IMR-90 (cell line): ENCODE results near the gene RNF14. TPM values are rescaled to one million over a fixed set of nuclear protein-coding genes. Genes with fewer than 3 reads are reported as not detected.

Experiments used
- ATAC-seq: fragments of 200-7000 bp; cut with Tn5 transposase; 2 replicates; pipeline ENCODE4 v1.9.1; 2020; ENCODE audit warnings: low read depth, mild to moderate bottlenecking, moderate library complexity
- BruUV-seq: library from RNA; stranded (reverse); fragments of 400-500 nt; replicated peaks from 2 replicates; lab custom pipeline; 2021; lab: Mats Ljungman, UMichigan
- CTCF ChIA-PET: fragments of 300-600 bp; formaldehyde crosslinking; extraction: SDS; loops from one replicate; lab custom pipeline; 2021; ENCODE audit warnings: antibody characterized with exemption; lab: Yijun Ruan, JAX
- POLR2A ChIA-PET: fragments of 300-600 bp; sonication (Branson Sonifier 250); formaldehyde crosslinking; loops from one replicate; lab custom pipeline; 2022; ENCODE audit warnings: antibody characterized with exemption; ENCODE audit not compliant: unreplicated experiment; lab: Charles Lee
- DNase-seq: peaks from one replicate; pipeline ENCODE4 v3.0.0; 2013
- H2AFZ ChIP-seq: replicated peaks from 2 replicates; pipeline ENCODE3; 2013; ENCODE audit warnings: low read length, mild to moderate bottlenecking; ENCODE audit not compliant: poor library complexity
- H2AK5ac ChIP-seq: 2 replicates; pipeline ENCODE4 v1.6.1; 2013; ENCODE audit warnings: low read depth, low read length, inconsistent platforms
- H2AK9ac ChIP-seq: replicated peaks from 2 replicates; pipeline ENCODE3; 2013; ENCODE audit warnings: mild to moderate bottlenecking, low read depth, low read length, moderate library complexity; ENCODE audit not compliant: poor library complexity
- H2BK120ac ChIP-seq: 2 replicates; pipeline ENCODE4 v1.6.1; 2013; ENCODE audit warnings: low read depth, low read length, inconsistent platforms
- H2BK15ac ChIP-seq: 3 replicates; pipeline ENCODE4 v1.6.1; 2013; ENCODE audit warnings: low read depth, low read length, inconsistent platforms
- H2BK20ac ChIP-seq: 2 replicates; pipeline ENCODE4 v1.6.1; 2013; ENCODE audit warnings: low read depth, mild to moderate bottlenecking, inconsistent platforms, low read length, moderate library complexity
- H2BK5ac ChIP-seq: 2 replicates; pipeline ENCODE4 v1.6.1; 2013; ENCODE audit warnings: mild to moderate bottlenecking, low read depth, low read length, inconsistent platforms; ENCODE audit not compliant: poor library complexity, severe bottlenecking
- H3K14ac ChIP-seq: replicated peaks from 2 replicates; pipeline ENCODE4 v1.6.1; 2013; ENCODE audit warnings: low read depth, low read length, inconsistent platforms
- H3K18ac ChIP-seq: 2 replicates; pipeline ENCODE4 v1.6.1; 2013; ENCODE audit warnings: low read depth, low read length, control low read depth
- H3K23ac ChIP-seq: 2 replicates; pipeline ENCODE4 v1.6.1; 2013; ENCODE audit warnings: low read depth, low read length, inconsistent platforms
- H3K27ac ChIP-seq: 2 replicates; pipeline ENCODE4 v1.5.1; 2013; ENCODE audit warnings: mild to moderate bottlenecking, control low read depth, low read length; ENCODE audit not compliant: insufficient read depth
- H3K27me3 ChIP-seq: 2 replicates; pipeline ENCODE4 v1.6.1; 2013; ENCODE audit warnings: low read length; ENCODE audit not compliant: control insufficient read depth, insufficient read depth
- H3K36me3 ChIP-seq: 2 replicates; pipeline ENCODE4 v1.6.1; 2013; ENCODE audit warnings: low read length, mixed read lengths; ENCODE audit not compliant: control insufficient read depth, insufficient read depth
- H3K4ac ChIP-seq: 2 replicates; pipeline ENCODE4 v1.6.1; 2013; ENCODE audit warnings: low read depth, low read length, inconsistent platforms
- H3K4me1 ChIP-seq: 2 replicates; pipeline ENCODE4 v1.6.1; 2013; ENCODE audit warnings: low read length, mixed read lengths; ENCODE audit not compliant: control insufficient read depth, insufficient read depth
- H3K4me2 ChIP-seq: 2 replicates; pipeline ENCODE4 v1.6.1; 2013; ENCODE audit warnings: low read depth, mild to moderate bottlenecking, control low read depth, low read length, moderate library complexity
- H3K4me3 ChIP-seq: 2 replicates; pipeline ENCODE4 v1.5.1; 2013; ENCODE audit warnings: low read depth, mild to moderate bottlenecking, control low read depth, low read length, moderate library complexity; ENCODE audit not compliant: insufficient read depth
- H3K56ac ChIP-seq: 2 replicates; pipeline ENCODE4 v1.6.1; 2013; ENCODE audit warnings: low read length, inconsistent platforms; ENCODE audit not compliant: insufficient read depth; ENCODE audit errors: extremely low read depth
- H3K79me1 ChIP-seq, 2 experiments: 2 replicates each; pipeline ENCODE4 v1.6.1; 2013; ENCODE audit warnings: low read length in 2 of 2, inconsistent platforms in 1 of 2, low read depth in 1 of 2
- H3K9ac ChIP-seq: 2 replicates; pipeline ENCODE4 v1.6.1; 2013; ENCODE audit warnings: low read depth, low read length, control low read depth
- H3K9me1 ChIP-seq: 2 replicates; pipeline ENCODE4 v1.6.1; 2013; ENCODE audit warnings: low read length, inconsistent platforms; ENCODE audit not compliant: insufficient read depth
- H3K9me3 ChIP-seq: 2 replicates; pipeline ENCODE4 v1.6.1; 2013; ENCODE audit warnings: low read length; ENCODE audit not compliant: control insufficient read depth, insufficient read depth
- H4K20me1 ChIP-seq: 2 replicates; pipeline ENCODE4 v1.6.1; 2013; ENCODE audit warnings: low read length, inconsistent platforms; ENCODE audit not compliant: insufficient read depth
- H4K5ac ChIP-seq: 2 replicates; pipeline ENCODE4 v1.6.1; 2013; ENCODE audit warnings: mild to moderate bottlenecking, low read depth, low read length, control low read depth
- H4K8ac ChIP-seq, 2 experiments: 2 replicates each; pipeline ENCODE4 v1.6.1; 2013; ENCODE audit warnings: low read depth in 2 of 2, low read length in 2 of 2, control low read depth in 1 of 2, inconsistent platforms in 1 of 2
- H4K91ac ChIP-seq: 2 replicates; pipeline ENCODE4 v1.6.1; 2013; ENCODE audit warnings: low read depth, low read length, inconsistent platforms; ENCODE audit not compliant: insufficient read depth
- BHLHE40 ChIP-seq: fragments of 150-350 bp; IDR thresholded peaks from 2 replicates; pipeline ENCODE4 v1.6.1; 2016; ENCODE audit warnings: mild to moderate bottlenecking, low read depth, low read length
- CEBPB ChIP-seq: IDR thresholded peaks from 2 replicates; pipeline ENCODE4 v1.6.1; 2012; ENCODE audit warnings: low read depth, low read length, improper control_type of control experiment
- CHD1 ChIP-seq: IDR thresholded peaks from 2 replicates; pipeline ENCODE4 v1.6.1; 2012; ENCODE audit warnings: low read depth, low read length, improper control_type of control experiment
- FOS ChIP-seq: fragments of 150-350 bp; IDR thresholded peaks from 2 replicates; pipeline ENCODE4 v1.6.1; 2016; ENCODE audit warnings: low read depth, low read length
- MAFK ChIP-seq: IDR thresholded peaks from 2 replicates; pipeline ENCODE4 v1.6.1; 2012; ENCODE audit warnings: low read depth, low read length, improper control_type of control experiment
- MXI1 ChIP-seq: IDR thresholded peaks from 2 replicates; pipeline ENCODE4 v1.6.1; 2012; ENCODE audit warnings: low read depth, mild to moderate bottlenecking, low read length, moderate library complexity, borderline replicate concordance
- RAD21 ChIP-seq: IDR thresholded peaks from 2 replicates; pipeline ENCODE4 v1.6.1; 2012; ENCODE audit warnings: low read length, improper control_type of control experiment
- RFX5 ChIP-seq: IDR thresholded peaks from 2 replicates; pipeline ENCODE4 v1.8.0; 2012; ENCODE audit warnings: low read depth, mild to moderate bottlenecking, low read length, moderate library complexity
- SMC3 ChIP-seq: fragments of 150-350 bp; IDR thresholded peaks from 2 replicates; pipeline ENCODE4 v1.6.1; 2016; ENCODE audit warnings: low read depth, mild to moderate bottlenecking, antibody characterized with exemption, low read length, moderate library complexity
- WGBS, 2 experiments: methylation state at CpG; one replicate each; pipeline versions ENCODE4 v1.1.5 to v1.1.7; 2013; ENCODE audit warnings: missing lambda C conversion rate in 2 of 2; ENCODE audit not compliant: insufficient read length in 1 of 2; ENCODE audit errors: extremely low coverage in 2 of 2; 5-methylcytosine and 5-hydroxymethylcytosine counted together
- dilution Hi-C: fragments of 300-500 bp; cut with HindIII; formaldehyde crosslinking; loops from one replicate; pipeline ENCODE4 v1.14.3; 2018; ENCODE audit warnings: low sequenced_read_pairs; ENCODE audit not compliant: unreplicated experiment
- in situ Hi-C: fragments of 300-500 bp; cut with MboI; formaldehyde crosslinking; loops from 3 replicates; pipeline ENCODE4 v1.14.3; 2019; ENCODE audit warnings: low sequenced_read_pairs, inconsistent platforms, mixed read lengths
- intact Hi-C: fragments of 100-400 bp; cut with micrococcal nuclease; formaldehyde crosslinking; loops from 2 replicates; pipeline ENCODE4 v1.10.0; 2022
- polyA plus RNA-seq, 3 experiments: library from polyadenylated mRNA; depleted of rRNA; stranded (reverse); fragments of >200 nt; gene quantifications; 2 replicates each; pipeline ENCODE4 v1.2.3, GENCODE V29; 2012; ENCODE audit warnings: low replicate concordance in 1 of 3
- total RNA-seq: library from RNA; depleted of rRNA; stranded (reverse); fragments of >200 nt; gene quantifications from 2 replicates; pipeline ENCODE4 v1.2.3, GENCODE V29; 2012

Gene RNF14
- total and polyA plus RNA-seq, 2 of the 4 experiments (the other 2 are of a cell fraction), result 36.1 to 106 TPM

DNA sequence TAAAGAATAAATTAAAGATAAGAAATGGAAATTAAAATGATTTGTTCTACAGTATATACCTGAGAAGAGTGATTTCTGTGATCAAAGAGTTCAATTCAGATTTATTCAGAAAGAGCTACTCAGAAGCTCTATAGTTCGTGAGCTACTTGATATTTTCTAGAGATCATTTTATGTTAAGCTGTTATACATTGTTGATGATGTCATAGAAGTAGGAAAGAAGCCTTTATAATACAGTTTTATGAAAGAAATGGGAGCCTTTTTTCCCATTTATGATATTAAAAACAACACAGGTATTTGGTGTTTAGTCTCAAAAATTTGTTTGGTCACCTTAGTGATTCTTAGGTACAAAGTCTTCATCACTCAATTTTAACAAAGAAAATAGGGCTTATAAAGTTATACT, 20.8 kb downstream of the RNF14 start:
- no peak overlapping the region for H2BK15ac ChIP-seq
- intact Hi-C loops (no loop called here), in situ Hi-C loops (loop anchor here (10.0 kb wide), 1 partner anchor 565 kb away; no protein-coding TSS in a partner anchor), dilution Hi-C loops (loop anchor here (25.0 kb wide), 1 partner anchor 148 kb away; no protein-coding TSS in a partner anchor)
- H3K18ac ChIP-seq, result no peak overlapping the region
- no peak overlapping the region for H3K14ac ChIP-seq
- H3K56ac ChIP-seq, result no peak overlapping the region
- no peak overlapping the region for H4K91ac ChIP-seq
- H2BK20ac ChIP-seq, result no peak overlapping the region
- H3K9me3 ChIP-seq, result no peaks in the 10 kb centered on the region
- H2AK9ac ChIP-seq, result no peak overlapping the region
- DNase-seq (no peak), ATAC-seq (no peak)
- H3K4ac ChIP-seq, result no peak overlapping the region
- peaks cover 7 to 16% of the 10 kb centered on the region in 2 experiments; a peak in 2 of 4 replicates for H3K79me1 ChIP-seq
- no TSS peak for BruUV-seq
- ChIA-PET POLR2A (interaction anchor here (0.6 to 0.7 kb wide), 2 partner anchors 333 to 474 kb away, joined by 5 to 7 read pairs; no protein-coding TSS in a partner anchor), CTCF (interaction anchor here (0.6 to 1.0 kb wide), 2 partner anchors 14 to 157 kb away, joined by 3 read pairs; no protein-coding TSS in a partner anchor)
- no peak overlapping the region for H3K4me3 ChIP-seq
- no peak overlapping the region for H2BK5ac ChIP-seq
- H3K9ac ChIP-seq, result no peak overlapping the region
- H2AFZ ChIP-seq, result no peak overlapping the region
- H3K9me1 ChIP-seq, result 0 out of 2 replicates have a peak, but pooled peaks cover 1% of the 10 kb centered on the region
- H3K23ac ChIP-seq, result no peak overlapping the region
- no peak overlapping the region for H4K8ac ChIP-seq
- TF ChIP-seq RAD21, result no peak
- no peak for TF ChIP-seq CEBPB
- no peak for TF ChIP-seq MAFK
- TF ChIP-seq SMC3, result no peak
- no peak for TF ChIP-seq FOS
- no peak for TF ChIP-seq MXI1
- no peak for TF ChIP-seq RFX5
- no peak for TF ChIP-seq BHLHE40
- no peak for TF ChIP-seq CHD1
- H3K27me3 ChIP-seq, result no peaks in the 10 kb centered on the region
- 0 out of 2 replicates have a peak, but pooled peaks cover 2% of the 10 kb centered on the region for H3K4me1 ChIP-seq
- H4K20me1 ChIP-seq, result 0 out of 2 replicates have a peak, but pooled peaks cover 7% of the 10 kb centered on the region
- no peak overlapping the region for H3K4me2 ChIP-seq
- no peak overlapping the region for H4K5ac ChIP-seq
- WGBS, 2 experiments, result no CpG with 5 or more reads among the region's 1 CpG
- no peak overlapping the region for H2AK5ac ChIP-seq
- H3K36me3 ChIP-seq, result peaks cover 29% of the 10 kb centered on the region
- no peak overlapping the region for H3K27ac ChIP-seq
- H2BK120ac ChIP-seq, result no peak overlapping the region
